Measurements from ENCODE around the gene PIWIL4. TPM values are rescaled to one million over a fixed set of nuclear protein-coding genes. Genes with fewer than 3 reads are reported as not detected.
A peak's percentile ranks its signal among the peaks of the same experiment; 100 is the strongest.

Gene PIWIL4
- total RNA-seq, 1 experiment from 2014 or later: not detected

GRCh38 chr11:94563176-94563847 lies 3.9 kb upstream of the PIWIL4 start:
- Mint-ChIP-seq H3K4me1 (peaks cover 6 to 10% of the 10 kb centered on the region in 2 experiments), H3K36me3 (ENCODE audit: insufficient read depth in 1 of 3, low read depth in 3 of 3) (no peaks in the 10 kb centered on the region), H3K27ac (peak overlapping the region in 1 of 3 experiments; percentile 1; a peak in 1 of 7 replicates), H3K9me3 (no peaks in the 10 kb centered on the region), H3K27me3 (ENCODE audit: low read depth) (no peaks in the 10 kb centered on the region), H3K4me3 (no peak overlapping the region)
- no peak overlapping the region for H3K4ac ChIP-seq (ENCODE audit: low read depth, low read length)
- no peak overlapping the region for H3K27ac ChIP-seq (ENCODE audit: insufficient read length, low read depth, low read length)
- WGBS (ENCODE audit: extremely low coverage, insufficient read length, low lambda C conversion rate): no CpG with 5 or more reads among the region's 4 CpGs
- H4K8ac ChIP-seq (replicated peaks; ENCODE audit: insufficient read length, low read depth, low read length): no peak overlapping the region
- no peak overlapping the region for H2AK5ac ChIP-seq (ENCODE audit: insufficient read length, low read length)
- H3K9me3 ChIP-seq (ENCODE audit: control insufficient read depth, low read depth, low read length): no peaks in the 10 kb centered on the region
- no peak overlapping the region for H3K4me2 ChIP-seq (ENCODE audit: insufficient read depth, insufficient read length, low read length)
- no peak overlapping the region for H4K5ac ChIP-seq (ENCODE audit: insufficient read length, low read depth, low read length)
- H3K23me2 ChIP-seq (ENCODE audit: insufficient read length, low read depth, low read length, poor library complexity, severe bottlenecking): no peaks in the 10 kb centered on the region
- H3K9ac ChIP-seq (ENCODE audit: extremely low read depth, insufficient read length, low read length): no peak overlapping the region
- no peaks in the 10 kb centered on the region for H4K20me1 ChIP-seq (ENCODE audit: control insufficient read depth, insufficient read depth, insufficient read length)
- H3K79me1 ChIP-seq (ENCODE audit: insufficient read depth, low read depth, low read length, poor library complexity, severe bottlenecking): no peaks in the 10 kb centered on the region
- no peak overlapping the region for H3K56ac ChIP-seq (ENCODE audit: insufficient read length, low read depth, low read length)
- H3K4me1 ChIP-seq (ENCODE audit: insufficient read depth, low read length): no peaks in the 10 kb centered on the region
- H3K14ac ChIP-seq (ENCODE audit: insufficient read depth, low read length): no peak overlapping the region
- no peak overlapping the region for H2AFZ ChIP-seq (ENCODE audit: low read length)
- H2BK20ac ChIP-seq (ENCODE audit: low read depth, low read length, poor library complexity, severe bottlenecking): no peak overlapping the region
- no peak overlapping the region for H4K91ac ChIP-seq (ENCODE audit: insufficient read length, low read depth, low read length)
- no peak overlapping the region for H3K18ac ChIP-seq (ENCODE audit: insufficient read length, low read depth, low read length)
- no peaks in the 10 kb centered on the region for H3K79me2 ChIP-seq (ENCODE audit: insufficient read depth, low read length)
- no peak overlapping the region for H2BK15ac ChIP-seq (ENCODE audit: low read depth, low read length)
- no peak overlapping the region for H2BK5ac ChIP-seq (ENCODE audit: insufficient read length, low read length)
- no peak overlapping the region for H2BK12ac ChIP-seq (ENCODE audit: insufficient read length, low read depth, low read length)
- H3K23ac ChIP-seq (ENCODE audit: insufficient read length, low read depth, low read length): no peak overlapping the region
- H2BK120ac ChIP-seq (ENCODE audit: low read depth, low read length, poor library complexity, severe bottlenecking): no peak overlapping the region
- H3K27me3 ChIP-seq (ENCODE audit: insufficient read depth, low read length): no peaks in the 10 kb centered on the region
- TF ChIP-seq CTCF (conservative IDR thresholded peaks at IDR 0.05): no peak
- H3T11ph ChIP-seq (ENCODE audit: low read length): no peak overlapping the region
- no peak for DNase-seq
